Progenitor cell of endocrine pancreas (in vitro differentiated cells): ENCODE data around the gene SPRY2. TPM values are rescaled to one million over a fixed set of nuclear protein-coding genes. Genes with fewer than 3 reads are reported as not detected.
A peak's percentile ranks its signal among the peaks of the same experiment; 100 is the strongest.

ENCODE experiments used
- DNase-seq: peaks from one replicate; pipeline ENCODE4 v3.0.0; 2021; ENCODE audit warnings: low spot score; ENCODE audit not compliant: unreplicated experiment
- H3K27ac Mint-ChIP-seq: 2 replicates; pipeline ENCODE4 v1.8.0; 2021; ENCODE audit warnings: mild to moderate bottlenecking, moderate library complexity, mixed read lengths
- H3K27me3 Mint-ChIP-seq: 2 replicates; pipeline ENCODE4 v1.8.0; 2021; ENCODE audit warnings: mixed read lengths
- H3K36me3 Mint-ChIP-seq: 2 replicates; pipeline ENCODE4 v1.8.0; 2022; ENCODE audit warnings: mixed read lengths; ENCODE audit not compliant: insufficient read depth
- H3K4me1 Mint-ChIP-seq: 2 replicates; pipeline ENCODE4 v1.8.0; 2021; ENCODE audit warnings: low read depth, mixed read lengths
- H3K4me3 Mint-ChIP-seq: 2 replicates; pipeline ENCODE4 v1.8.0; 2021; ENCODE audit warnings: low read depth, mild to moderate bottlenecking, moderate library complexity, mixed read lengths
- H3K9me3 Mint-ChIP-seq: 2 replicates; pipeline ENCODE4 v1.8.0; 2021; ENCODE audit warnings: low read depth, mixed read lengths
- total RNA-seq: library from RNA; stranded (reverse); gene quantifications from 2 replicates; pipeline ENCODE4 v1.2.1, GENCODE V29; 2021
- TF ChIP-seq, protein P1 (sequence below): fragments of 200-600 bp; sonication (generic); IDR thresholded peaks from one replicate; pipeline ENCODE4 v1.5.0; 2021; ENCODE audit warnings: antibody characterized with exemption, mild to moderate bottlenecking; ENCODE audit not compliant: unreplicated experiment

SPRY2 gene
- total RNA-seq, 1 donor from 2014 or later = 145 TPM

DNA sequence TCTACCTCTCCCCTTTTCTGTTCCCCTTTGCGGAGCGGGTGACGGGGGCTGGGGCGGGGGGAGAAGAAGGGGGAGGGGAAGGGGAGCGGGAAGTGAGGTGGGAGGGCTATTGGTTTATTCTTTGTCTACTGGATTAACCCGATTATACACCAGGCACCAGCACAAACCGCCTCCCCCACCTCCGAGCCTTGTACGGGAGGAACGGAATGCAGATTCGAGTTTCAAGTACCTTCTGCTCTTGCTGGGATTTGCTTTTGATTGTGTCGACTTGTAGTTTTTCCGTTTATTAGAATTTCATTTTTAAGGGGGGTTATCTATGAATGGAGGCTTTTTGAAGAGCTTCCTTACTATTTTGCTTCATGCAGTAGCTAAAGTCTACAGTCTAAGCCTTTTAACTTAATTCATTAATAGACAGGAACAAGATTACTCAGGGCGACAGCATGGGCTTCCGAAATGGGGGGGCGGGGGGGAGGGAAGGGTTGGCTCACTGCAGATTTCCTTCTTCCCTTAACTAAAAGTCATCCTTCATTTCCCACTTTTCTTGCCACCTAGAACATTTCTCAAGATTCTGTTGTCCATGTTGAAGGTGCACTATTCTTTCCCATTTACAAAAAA, 937 bp upstream of the SPRY2 start:
- DNase-seq = peak; percentile 37
- Mint-ChIP-seq H3K9me3 (no peaks in the 10 kb centered on the region), H3K4me3 (no peak overlapping the region), H3K27me3 (no peaks in the 10 kb centered on the region), H3K27ac (peak overlapping the region; percentile 98), H3K36me3 (peaks cover 16% of the 10 kb centered on the region), H3K4me1 (peaks cover 32% of the 10 kb centered on the region)
- TF ChIP-seq, protein P1, sequence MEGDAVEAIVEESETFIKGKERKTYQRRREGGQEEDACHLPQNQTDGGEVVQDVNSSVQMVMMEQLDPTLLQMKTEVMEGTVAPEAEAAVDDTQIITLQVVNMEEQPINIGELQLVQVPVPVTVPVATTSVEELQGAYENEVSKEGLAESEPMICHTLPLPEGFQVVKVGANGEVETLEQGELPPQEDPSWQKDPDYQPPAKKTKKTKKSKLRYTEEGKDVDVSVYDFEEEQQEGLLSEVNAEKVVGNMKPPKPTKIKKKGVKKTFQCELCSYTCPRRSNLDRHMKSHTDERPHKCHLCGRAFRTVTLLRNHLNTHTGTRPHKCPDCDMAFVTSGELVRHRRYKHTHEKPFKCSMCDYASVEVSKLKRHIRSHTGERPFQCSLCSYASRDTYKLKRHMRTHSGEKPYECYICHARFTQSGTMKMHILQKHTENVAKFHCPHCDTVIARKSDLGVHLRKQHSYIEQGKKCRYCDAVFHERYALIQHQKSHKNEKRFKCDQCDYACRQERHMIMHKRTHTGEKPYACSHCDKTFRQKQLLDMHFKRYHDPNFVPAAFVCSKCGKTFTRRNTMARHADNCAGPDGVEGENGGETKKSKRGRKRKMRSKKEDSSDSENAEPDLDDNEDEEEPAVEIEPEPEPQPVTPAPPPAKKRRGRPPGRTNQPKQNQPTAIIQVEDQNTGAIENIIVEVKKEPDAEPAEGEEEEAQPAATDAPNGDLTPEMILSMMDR = no peak

- TF ChIP-seq, protein P1 = no peak
- H3K4me3 Mint-ChIP-seq = no peak overlapping the region
- no peaks in the 10 kb centered on the region for H3K27me3 Mint-ChIP-seq
- H3K4me1 Mint-ChIP-seq = peaks cover 33% of the 10 kb centered on the region
- H3K9me3 Mint-ChIP-seq = no peaks in the 10 kb centered on the region
- DNase-seq = no peak
- no peak overlapping the region for H3K27ac Mint-ChIP-seq
- peaks cover 23% of the 10 kb centered on the region for H3K36me3 Mint-ChIP-seq
Observed at GRCh38 chr13:80340651-80341100, 250 bp downstream of the SPRY2 start.

- H3K4me3 Mint-ChIP-seq = no peak overlapping the region
- H3K9me3 Mint-ChIP-seq = no peaks in the 10 kb centered on the region
- DNase-seq = peak; percentile 23
- peaks cover 32% of the 10 kb centered on the region for H3K4me1 Mint-ChIP-seq
- H3K36me3 Mint-ChIP-seq = peaks cover 29% of the 10 kb centered on the region
- no peak overlapping the region for H3K27ac Mint-ChIP-seq
- TF ChIP-seq, protein P1 = no peak
- no peaks in the 10 kb centered on the region for H3K27me3 Mint-ChIP-seq
Observed at GRCh38 chr13:80339912-80340650, 845 bp downstream of the SPRY2 start.

GRCh38 chr13:80339563-80339911, 1.4 kb downstream of the SPRY2 start:
- H3K9me3 Mint-ChIP-seq = no peaks in the 10 kb centered on the region
- H3K27ac Mint-ChIP-seq = no peak overlapping the region
- DNase-seq = no peak
- H3K36me3 Mint-ChIP-seq = peaks cover 34% of the 10 kb centered on the region
- TF ChIP-seq, protein P1 = no peak
- no peaks in the 10 kb centered on the region for H3K27me3 Mint-ChIP-seq
- no peak overlapping the region for H3K4me3 Mint-ChIP-seq
- H3K4me1 Mint-ChIP-seq = peaks cover 32% of the 10 kb centered on the region

GRCh38 chr13:80338781-80339562, 2.0 kb downstream of the SPRY2 start:
- Mint-ChIP-seq H3K4me1 (peaks cover 32% of the 10 kb centered on the region), H3K4me3 (no peak overlapping the region), H3K27me3 (no peaks in the 10 kb centered on the region), H3K36me3 (peaks cover 38% of the 10 kb centered on the region), H3K9me3 (no peaks in the 10 kb centered on the region), H3K27ac (no peak overlapping the region)
- TF ChIP-seq, protein P1 = peak; percentile 17
- peak; percentile 51 for DNase-seq
